ENCODE data around the gene SLC16A13. TPM values are rescaled to one million over a fixed set of nuclear protein-coding genes. Genes with fewer than 3 reads are reported as not detected.

SLC16A13 gene
- total and polyA plus RNA-seq, 11 donors = 0.83 to 2.1 (median 1.0) TPM

DNA sequence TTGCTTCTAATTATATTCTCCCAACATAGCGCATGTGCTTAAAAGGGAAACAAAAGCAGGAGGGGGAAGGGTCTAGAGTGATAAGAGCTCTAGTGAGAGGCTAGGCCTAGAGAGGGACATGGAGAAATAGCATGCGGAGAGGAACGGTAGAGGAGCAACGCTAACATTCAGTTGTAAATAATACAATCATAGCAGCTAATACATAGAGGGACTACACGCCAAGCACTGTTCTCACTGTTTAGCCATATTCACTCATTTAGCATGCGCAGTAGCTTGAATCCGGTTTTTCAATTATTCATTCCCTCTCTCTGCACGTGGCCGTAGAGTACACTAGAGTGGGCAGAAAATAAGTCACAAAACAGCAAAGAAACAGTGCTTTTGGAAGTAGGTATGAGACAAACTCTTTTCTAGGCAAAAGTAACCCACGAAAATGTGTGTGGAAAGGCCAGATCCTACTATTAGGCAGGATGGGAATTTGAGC, 41.7 kb upstream of the SLC16A13 start:
- Histone ChIP-seq H3K27me3 (peaks cover 0 to 6% (median 0%) of the 10 kb centered on the region in 9 donors), H3K36me3 (peaks cover 0 to 24% (median 6%) of the 10 kb centered on the region in 9 donors), H3K4me3 (no peak overlapping the region), H3K4me1 (peaks cover 0 to 14% (median 4%) of the 10 kb centered on the region in 12 donors), H3K27ac (no peak overlapping the region), H3K9me3 (no peaks in the 10 kb centered on the region)
- no peak for TF ChIP-seq POLR2A (IDR thresholded peaks at IDR 0.05)
- TF ChIP-seq, protein P1, sequence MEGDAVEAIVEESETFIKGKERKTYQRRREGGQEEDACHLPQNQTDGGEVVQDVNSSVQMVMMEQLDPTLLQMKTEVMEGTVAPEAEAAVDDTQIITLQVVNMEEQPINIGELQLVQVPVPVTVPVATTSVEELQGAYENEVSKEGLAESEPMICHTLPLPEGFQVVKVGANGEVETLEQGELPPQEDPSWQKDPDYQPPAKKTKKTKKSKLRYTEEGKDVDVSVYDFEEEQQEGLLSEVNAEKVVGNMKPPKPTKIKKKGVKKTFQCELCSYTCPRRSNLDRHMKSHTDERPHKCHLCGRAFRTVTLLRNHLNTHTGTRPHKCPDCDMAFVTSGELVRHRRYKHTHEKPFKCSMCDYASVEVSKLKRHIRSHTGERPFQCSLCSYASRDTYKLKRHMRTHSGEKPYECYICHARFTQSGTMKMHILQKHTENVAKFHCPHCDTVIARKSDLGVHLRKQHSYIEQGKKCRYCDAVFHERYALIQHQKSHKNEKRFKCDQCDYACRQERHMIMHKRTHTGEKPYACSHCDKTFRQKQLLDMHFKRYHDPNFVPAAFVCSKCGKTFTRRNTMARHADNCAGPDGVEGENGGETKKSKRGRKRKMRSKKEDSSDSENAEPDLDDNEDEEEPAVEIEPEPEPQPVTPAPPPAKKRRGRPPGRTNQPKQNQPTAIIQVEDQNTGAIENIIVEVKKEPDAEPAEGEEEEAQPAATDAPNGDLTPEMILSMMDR (IDR thresholded peaks at IDR 0.05) = no peak
- no peak for ATAC-seq
- DNase-seq = no peak
- intact Hi-C loops (cut with DNase I) = no loop called here
- WGBS, 4 donors = 76 to 83% (median 79%) methylated on average over 10 of the region's 10 CpGs

DNA sequence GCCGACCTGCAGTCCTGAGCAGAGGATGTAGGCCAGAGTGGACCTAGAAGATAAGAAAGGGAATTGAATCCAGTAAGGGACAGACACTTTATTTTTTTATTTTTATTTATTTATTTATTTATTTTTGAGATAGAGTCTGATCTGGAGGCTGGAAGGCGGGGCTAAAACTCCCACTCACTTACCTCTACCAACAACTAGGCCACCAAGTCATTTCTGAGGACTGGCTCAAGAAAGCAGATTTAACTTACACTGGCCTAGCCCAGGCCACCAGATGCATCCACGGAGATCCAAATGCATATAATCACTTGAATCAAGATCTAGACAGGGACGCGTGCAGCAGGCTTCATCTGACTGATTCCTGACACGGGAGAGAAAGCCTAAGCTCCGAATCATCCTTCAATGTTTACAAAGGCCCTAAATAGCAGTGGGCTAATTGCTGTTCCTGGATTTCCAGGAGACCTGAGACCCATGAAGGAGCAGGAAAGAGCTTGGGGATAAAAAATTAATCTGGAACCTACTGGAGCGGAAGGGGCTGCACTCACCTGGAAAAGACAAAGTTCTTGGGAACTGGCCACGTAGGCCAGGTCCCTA, 41.1 kb upstream of the SLC16A13 start:
- DNase-seq (no peak), ATAC-seq (no peak)
- peaks cover 0 to 30% (median 12%) of the 10 kb centered on the region in 9 donors for H3K36me3 ChIP-seq
- peaks cover 0 to 14% (median 4%) of the 10 kb centered on the region in 12 donors for H3K4me1 ChIP-seq
- intact Hi-C loops (cut with DNase I) = no loop called here
- H3K27me3 ChIP-seq = peaks cover 0 to 6% (median 0%) of the 10 kb centered on the region in 9 donors
- 91 to 94% (median 92%) methylated on average over 9 of the region's 9 CpGs for WGBS, 4 donors
- no peak for TF ChIP-seq POLR2A (IDR thresholded peaks at IDR 0.05)
- TF ChIP-seq, protein P1 (IDR thresholded peaks at IDR 0.05) = no peak
- H3K9me3 ChIP-seq = no peaks in the 10 kb centered on the region
- no peak overlapping the region for H3K4me3 ChIP-seq
- H3K27ac ChIP-seq = no peak overlapping the region

DNA sequence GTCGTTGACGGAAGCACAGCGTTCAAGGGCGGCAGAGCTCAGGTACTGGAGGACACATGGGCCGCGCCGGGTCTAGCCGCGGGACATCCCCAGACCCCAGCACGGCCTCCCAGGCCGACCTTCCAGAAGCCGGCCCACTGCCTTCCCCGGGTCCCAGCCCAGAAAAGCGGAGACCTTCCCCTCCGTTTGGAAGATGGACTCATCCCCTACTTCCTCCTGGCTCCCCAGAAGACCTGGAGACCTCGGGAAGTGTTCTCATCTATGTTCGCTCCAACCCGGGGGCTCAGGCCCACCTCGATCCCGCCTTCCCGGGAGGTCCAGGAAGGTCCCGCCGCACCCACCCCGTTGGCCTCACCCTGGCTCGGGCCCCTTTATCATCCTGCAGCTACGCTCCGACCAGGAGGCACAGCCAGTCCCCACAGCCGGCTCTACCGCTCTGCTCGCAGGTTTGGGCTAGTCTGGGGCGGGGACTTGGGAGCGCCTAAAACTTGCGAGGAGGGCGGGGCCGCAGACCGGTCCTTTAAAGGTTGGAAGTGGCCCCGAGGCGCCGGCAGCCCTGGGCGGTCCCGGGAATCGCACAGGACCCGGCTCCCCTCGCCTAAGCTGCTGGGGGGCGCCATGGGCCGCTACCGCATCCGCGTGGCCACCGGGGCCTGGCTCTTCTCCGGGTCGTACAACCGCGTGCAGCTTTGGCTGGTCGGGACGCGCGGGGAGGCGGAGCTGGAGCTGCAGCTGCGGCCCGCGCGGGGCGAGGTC, 40.1 kb upstream of the SLC16A13 start, which contains the start of gene ALOX12:
TSS of gene ALOX12 (plus strand) at position 550 of the 756 bp plus-strand sequence. CDS start at position 619, 69 bp downstream.
- intact Hi-C loops (cut with DNase I) = no loop called here
- Histone ChIP-seq H3K27me3 (peaks cover 0 to 6% (median 0%) of the 10 kb centered on the region in 9 donors), H3K36me3 (peaks cover 0 to 39% (median 20%) of the 10 kb centered on the region in 9 donors), H3K27ac (no peak within 1 kb of the TSS), H3K4me1 (peaks cover 0 to 14% (median 4%) of the 10 kb centered on the region in 12 donors), H3K4me3 (peak within 1 kb of the TSS in 9 of 12 donors; percentile 30 to 51 (median 42)), H3K9me3 (no peaks in the 10 kb centered on the region)
- TF ChIP-seq POLR2A (IDR thresholded peaks at IDR 0.05) = no peak
- TF ChIP-seq, protein P1 (IDR thresholded peaks at IDR 0.05) = no peak
- DNase-seq (peak in 1 of 5 donors; percentile 65), ATAC-seq (peak in 3 of 4 donors; percentile 57 to 72 (median 63))
- 21 to 41% (median 26%) methylated on average over 25 to 64 of the region's 64 CpGs for WGBS, 4 donors

All from heart left ventricle (tissue), 16 donors.